ENCODE data around the gene CDH13.
A peak's percentile ranks its signal among the peaks of the same experiment; 100 is the strongest.

Gene CDH13

GRCh38 chr16:83549316-83550182 is 922.8 kb downstream of the CDH13 start:
- DNase-seq: no peak

DNA sequence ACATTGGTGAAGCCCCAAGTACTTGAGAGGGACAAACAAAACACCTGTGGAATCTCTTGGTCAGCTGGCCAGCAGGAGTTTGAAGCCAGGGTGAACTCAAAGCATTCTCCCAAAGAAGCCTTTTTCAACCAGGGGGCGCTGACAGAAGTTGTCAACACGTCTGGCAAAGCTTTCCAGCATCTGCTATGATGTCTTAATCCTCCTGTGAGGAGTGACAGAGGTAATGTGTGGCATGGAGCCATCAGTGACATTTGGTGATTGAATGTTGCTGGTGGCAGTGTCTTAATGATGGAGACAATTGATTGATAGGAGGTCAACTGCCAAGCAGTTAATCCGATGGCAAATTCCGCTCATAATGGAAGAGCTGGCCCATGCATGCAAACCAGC is 923.4 kb downstream of the CDH13 start:
- no peak for DNase-seq

- no peak for DNase-seq
Observed at GRCh38 chr16:83552228-83552627, 925.5 kb downstream of the CDH13 start.

- no peak for DNase-seq
Observed at GRCh38 chr16:83552930-83553329, 926.2 kb downstream of the CDH13 start.

- DNase-seq: no peak
Observed at GRCh38 chr16:83554096-83554495, 927.3 kb downstream of the CDH13 start.

- no peak for DNase-seq
Observed at GRCh38 chr16:83554540-83554939, 927.8 kb downstream of the CDH13 start.

DNA sequence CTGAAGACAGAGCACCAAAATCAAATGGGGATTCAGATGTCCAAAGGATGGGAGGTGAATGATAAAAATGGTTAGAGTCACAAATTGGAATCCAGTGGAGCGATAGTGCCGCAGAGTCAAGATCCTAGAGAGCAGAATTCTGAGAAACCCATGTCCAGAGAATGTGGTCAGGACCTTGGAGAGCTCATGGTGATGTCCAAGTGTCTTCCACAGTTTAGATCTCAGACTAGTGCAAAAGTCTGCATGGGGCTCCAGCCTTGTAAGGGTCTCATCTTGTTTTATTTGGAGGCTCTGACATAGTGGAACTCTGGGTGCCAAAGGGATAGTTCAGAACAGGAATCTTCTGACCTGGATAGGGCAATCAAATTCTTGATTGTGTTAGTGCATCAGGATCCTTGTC is 935.1 kb downstream of the CDH13 start:
- no peak for DNase-seq

- no peak for DNase-seq
Observed at GRCh38 chr16:83568345-83568744, 941.6 kb downstream of the CDH13 start.

DNA sequence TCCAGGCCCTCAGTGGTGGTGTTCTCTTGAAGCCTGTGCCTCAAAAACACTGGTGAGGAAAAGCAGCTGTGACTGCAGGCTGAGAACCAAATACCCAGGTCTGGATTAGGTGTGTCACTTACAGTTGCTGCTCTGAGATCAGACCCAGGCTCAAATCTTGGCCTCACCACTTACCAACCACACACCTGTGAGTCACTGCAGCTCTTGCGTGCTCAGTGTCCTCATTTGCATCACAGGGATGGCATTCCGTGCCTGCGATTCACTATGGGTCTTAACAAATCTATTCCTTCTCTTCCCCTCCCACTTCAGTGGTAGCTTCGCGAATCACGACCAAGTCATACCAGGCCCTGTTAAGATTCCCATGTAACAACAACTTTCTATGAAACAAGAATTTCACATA is 947.6 kb downstream of the CDH13 start:
- no peak for DNase-seq

DNA sequence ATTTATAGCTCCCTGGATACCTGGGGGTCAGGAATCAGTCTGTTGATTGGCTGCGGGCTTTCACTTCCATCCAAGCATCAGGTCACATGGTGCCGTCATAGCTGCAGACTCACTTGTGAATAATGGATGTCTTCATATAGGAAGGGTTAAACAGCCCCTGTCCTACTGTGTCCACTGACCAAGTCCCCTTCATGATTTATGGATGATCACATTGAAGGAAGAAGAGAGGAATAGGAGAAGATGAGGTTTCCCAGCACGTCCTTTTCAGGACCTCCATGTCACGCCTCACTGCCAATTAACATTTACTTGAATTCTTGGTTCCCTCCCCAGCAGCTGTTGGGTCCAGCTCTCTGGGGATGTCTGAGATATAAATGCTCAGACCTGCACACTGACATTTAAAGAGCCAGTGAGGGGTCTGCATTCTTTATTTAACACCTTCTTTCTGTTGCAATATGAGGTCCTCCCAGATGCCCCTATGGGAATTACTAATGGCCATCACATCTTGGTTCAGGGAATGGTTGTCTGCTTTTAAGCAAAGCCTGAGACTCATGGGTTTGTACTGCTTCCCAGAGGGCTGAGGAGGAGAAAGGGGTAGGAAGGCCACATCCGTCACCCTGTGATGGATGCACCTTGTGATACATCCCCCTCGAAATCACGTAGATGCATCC is 950.4 kb downstream of the CDH13 start:
- DNase-seq: no peak

DNA sequence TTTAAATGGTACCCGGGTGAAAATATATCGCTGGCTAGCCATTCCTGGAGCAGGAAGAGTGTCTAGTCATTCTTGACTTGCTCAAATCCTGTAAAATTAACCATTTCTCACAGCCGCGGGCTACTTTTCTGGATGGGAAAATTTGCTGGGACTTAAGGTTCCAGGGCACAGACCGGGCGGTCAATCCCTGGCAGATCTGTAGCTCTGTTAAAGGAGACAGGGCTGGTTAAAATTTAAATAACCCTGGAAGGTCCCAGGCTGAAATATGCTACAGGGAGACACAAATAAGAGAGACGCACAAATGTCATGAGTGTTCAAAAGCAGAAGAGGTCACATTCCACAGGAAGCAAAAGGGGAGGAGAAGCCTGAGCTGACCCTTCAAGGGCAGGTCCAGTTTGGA is 951.4 kb downstream of the CDH13 start:
- no peak for DNase-seq

DNA sequence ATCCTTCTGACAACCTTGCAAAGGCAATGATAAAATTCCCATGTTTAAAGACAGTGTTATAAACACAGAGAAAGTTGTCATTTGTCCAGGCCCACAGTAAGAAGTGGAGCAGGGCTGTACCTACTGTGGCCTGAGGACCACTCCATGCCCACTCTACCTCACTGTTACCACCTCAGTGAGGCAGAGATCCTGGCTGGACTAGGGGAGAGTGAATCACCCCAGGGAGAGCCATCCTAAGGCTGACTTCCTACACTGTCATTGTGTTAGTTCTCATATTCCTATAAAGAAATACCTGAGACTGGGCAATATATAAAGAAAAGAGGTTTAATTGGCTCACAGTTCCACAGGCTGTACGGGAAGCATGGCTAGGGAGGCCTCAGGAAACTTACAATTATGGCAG is 952.3 kb downstream of the CDH13 start:
- no peak for DNase-seq

GRCh38 chr16:83579436-83579835 is 952.7 kb downstream of the CDH13 start:
- no peak for DNase-seq

GRCh38 chr16:83581082-83581481 is 954.3 kb downstream of the CDH13 start:
- no peak for DNase-seq

GRCh38 chr16:83581994-83582747 is 955.4 kb downstream of the CDH13 start:
- no peak for DNase-seq

- DNase-seq: peak; percentile 49
Observed at GRCh38 chr16:83586036-83586435, 959.3 kb downstream of the CDH13 start.

- no peak for DNase-seq
Observed at GRCh38 chr16:83586461-83587200, 959.9 kb downstream of the CDH13 start.

DNA sequence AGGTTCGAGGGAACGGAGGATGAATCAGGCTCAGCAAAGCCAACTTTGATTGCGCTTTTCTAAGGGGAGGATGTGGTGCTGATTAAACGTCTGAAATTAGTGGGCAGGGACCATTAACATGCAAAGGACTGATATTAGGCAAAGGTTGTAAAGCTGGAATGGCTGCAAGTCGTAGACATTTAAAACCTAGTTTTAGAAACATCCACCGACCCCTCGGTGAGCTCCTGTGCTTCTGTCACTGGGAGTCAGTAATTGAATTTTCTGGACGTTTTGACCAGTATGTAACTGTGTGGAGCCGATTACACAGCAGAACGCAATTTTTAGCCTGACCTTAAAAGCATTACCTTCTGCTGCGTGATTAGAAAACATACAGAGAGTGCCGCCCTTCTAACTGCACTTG is 960.4 kb downstream of the CDH13 start:
- DNase-seq: no peak

GRCh38 chr16:83588070-83588469 is 961.3 kb downstream of the CDH13 start:
- DNase-seq: no peak

DNA sequence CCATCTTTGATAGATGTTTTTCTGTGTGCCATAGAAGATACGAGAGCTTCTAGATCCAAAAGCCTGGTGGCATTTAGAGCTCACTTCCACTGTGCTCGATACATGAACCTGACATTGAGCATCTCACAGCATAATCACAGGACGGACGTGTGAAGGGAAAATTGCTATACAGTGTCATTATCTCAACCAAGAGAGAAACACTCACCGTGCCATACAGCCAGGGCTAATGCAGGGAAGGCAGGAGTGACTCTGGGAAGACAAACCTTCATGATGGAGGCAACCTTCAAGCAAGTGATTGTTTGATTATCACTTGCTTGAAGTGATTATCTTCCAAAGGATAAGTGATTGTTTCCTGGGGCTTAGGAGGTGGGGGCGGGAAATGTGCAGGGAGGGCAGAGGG is 962.8 kb downstream of the CDH13 start:
- no peak for DNase-seq

DNA sequence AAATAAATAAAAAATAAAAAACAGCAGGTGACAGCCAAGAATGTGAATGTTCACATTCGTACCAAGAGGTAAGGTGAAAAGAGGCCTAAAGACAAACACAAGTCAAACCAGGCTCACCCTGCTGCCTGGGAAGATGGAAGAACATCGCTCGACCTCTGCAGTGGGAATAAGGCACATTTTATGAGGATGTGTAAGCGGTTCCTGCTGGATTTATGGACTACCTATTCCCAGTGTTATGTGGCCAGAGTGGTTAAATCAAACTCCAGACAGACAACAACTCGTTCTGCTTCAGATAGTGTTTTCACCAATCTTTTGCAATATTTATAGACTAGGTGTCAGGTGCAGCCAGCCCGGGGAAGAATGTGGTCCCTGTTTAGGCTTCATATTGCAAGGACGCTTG is 966.0 kb downstream of the CDH13 start:
- DNase-seq: no peak

DNA sequence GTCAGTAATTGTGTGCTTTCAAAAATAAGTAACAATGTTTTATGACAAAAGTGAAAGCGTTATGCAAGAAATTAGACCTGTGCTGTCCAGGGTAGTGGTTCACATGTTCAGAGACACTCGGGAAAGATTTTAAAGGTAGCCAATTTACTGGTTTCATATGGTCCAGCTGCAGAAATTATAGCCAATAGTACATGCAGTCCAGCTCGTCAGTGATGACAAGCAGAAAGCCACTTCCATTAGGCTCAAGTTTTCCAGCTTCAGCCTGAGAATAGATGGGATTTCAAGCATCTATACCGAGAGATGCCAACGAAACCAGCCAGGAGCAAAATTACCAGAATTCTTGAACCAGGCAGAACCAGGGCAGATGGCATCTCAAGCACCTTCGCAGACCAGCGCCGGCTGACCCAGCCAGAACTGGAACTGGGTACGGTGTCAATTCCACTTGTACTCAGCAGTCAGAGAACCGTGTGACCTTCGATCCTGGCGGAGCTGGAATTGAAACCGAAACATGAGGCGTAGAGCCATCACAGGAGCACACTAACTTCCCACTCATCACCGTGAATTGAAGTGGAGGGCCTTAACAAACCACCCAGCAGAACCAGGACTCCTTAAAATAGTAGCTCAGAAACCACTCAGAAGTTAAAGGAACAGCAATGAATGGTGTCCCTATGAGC is 973.2 kb downstream of the CDH13 start:
- DNase-seq: no peak

All from NCI-H1092 (cell line).